ENCODE measurements around the gene ADARB2.
A peak's percentile ranks its signal among the peaks of the same experiment; 100 is the strongest.
"Not testable (repeated sequence)": the region's sequence is repeated elsewhere in the genome, so short reads cannot be mapped to it uniquely, and the experiment has no call there.

Gene ADARB2

DNA sequence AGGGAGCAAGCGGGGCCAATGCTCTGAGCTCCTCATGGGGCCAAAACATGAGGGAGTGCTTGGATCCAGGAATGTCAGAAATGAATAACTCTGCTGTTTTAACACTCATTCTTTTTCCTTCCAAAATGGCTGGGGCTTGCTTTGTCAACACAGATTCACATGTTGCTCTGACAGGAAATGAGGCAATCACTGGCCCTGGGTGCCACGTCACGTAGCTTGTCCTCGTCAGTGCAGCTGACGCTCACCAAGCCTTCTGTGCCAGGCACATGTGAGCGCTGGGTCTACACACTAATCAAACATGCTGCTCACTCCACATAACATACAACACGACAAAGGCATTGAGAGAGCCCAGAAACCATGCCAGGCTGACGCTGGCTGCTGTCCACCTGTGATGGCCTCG, 482.2 kb downstream of the ADARB2 start:
- DNase-seq (ENCODE audit: insufficient read length, low spot score) (no peak), FAIRE-seq (no peak)

DNA sequence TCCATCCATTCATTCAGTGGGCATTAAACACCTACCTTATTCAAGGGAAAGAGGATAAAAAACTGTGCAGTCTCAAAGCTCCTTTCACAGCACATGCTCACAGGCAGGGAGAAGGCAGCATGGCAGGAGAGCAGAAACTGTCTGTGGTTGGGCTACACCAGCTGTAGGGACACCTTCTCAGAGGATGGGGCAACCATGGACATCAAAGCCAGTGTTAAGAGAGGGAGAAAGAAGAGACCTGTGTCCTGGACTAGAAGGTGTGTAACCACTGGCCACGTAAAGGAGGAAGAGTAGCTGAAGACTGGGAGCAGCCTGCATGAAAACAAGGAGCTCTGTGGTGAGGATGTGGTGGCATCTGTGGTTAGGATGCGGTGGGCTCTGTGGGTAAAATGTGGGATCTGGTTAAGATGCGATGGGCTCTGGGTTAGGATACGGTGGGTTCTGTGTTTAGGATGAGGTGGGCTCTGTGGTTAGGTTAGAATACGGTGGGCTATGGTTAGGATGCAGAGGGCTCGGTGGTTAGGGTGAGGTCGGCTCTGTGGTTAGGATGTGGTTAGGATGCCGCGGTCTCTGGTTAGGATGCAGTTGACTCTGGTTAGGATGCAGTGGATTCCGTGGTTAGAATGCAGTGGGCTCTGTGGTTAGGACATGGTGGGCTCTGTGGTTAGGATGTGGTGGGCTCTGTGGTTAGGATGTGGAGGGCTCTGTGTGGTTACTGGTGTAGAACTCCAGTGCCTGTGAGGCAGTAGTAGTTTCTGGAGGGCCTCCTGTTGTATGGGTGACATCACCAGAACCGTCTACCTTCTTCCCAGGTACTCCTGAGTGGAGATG, 483.6 kb downstream of the ADARB2 start:
- no peak for FAIRE-seq

DNA sequence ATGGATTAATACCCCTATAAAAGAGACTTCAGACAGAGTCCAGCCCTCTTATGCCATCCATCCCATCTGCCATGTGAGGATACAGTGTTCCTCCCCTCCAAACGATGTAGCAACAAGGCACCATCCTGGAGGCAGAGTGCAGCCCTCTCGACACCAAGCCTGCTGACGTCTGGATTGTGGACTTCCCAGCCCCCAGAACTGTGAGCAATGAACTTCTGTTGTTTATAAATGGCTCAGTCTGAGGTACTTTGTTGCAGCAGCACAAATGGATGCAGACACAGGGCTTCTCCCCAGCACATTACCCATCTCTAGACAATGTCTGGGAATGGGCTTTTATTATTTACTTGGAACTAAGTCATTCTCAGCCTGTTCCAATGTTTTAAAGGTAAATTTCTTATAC, 485.6 kb downstream of the ADARB2 start:
- no peak for DNase-seq (ENCODE audit: insufficient read length, low spot score)
- FAIRE-seq, result no peak

More for the DNA sequence above, 483.6 kb downstream of the ADARB2 start:
- no peak for DNase-seq (ENCODE audit: insufficient read length, low spot score)

DNA sequence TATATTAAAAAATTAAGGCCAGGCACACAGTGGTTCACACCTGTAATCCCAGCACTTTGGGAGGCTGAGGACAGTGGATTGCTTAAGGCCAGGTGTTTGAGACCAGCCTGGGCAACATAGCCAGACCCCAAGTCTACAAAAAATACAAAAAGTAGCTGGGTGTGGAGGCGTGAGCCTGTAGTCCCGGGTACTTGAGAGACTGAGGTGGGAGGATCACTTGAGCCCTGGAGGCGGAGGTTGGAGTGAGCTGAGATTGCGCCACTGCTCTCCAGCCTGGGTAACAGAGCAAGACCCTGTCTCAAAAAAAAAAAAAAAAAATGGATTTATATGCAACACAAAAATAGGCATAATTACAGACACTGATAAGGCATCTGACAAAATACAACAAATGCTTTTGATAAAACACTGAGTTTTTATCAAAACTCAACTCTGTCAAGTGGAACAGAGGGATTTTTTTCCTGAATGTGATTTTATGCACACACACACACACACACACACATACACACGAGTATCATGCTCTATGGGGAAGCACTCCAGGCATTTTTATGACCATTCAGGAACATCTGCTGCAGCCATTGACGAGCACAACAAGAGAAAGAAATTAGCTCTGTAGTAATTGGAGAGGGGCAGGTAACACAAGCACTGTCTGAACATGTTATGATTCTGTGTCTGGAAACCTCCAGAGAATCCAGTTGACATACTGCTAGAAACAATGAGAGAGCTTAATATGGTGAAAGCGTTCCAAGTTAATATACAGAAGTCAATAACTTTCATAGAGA, 488.0 kb downstream of the ADARB2 start:
- no peak for FAIRE-seq

DNA sequence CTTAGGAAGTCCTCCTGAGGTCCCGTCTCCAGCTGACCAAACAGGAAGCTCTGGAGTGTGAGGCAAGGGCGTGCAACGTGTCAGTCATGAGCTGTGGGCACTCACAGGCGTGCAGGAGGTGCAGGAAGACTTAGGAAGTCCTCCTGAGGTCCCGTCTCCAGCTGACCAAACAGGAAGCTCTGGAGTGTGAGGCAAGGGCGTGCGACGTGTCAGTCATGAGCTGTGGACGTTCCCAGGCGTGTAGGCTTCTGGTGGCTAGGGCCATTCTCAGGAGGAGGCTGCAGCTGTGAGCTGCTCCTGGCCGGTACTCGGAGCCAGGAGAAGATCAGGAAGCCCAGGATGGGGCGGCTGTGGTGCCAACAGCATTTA, 489.1 kb downstream of the ADARB2 start:
- not testable (repeated sequence) for DNase-seq (ENCODE audit: insufficient read length, low spot score)
- peak; percentile 40 for FAIRE-seq

More for the DNA sequence above, 488.0 kb downstream of the ADARB2 start:
- no peak for DNase-seq (ENCODE audit: insufficient read length, low spot score)

DNA sequence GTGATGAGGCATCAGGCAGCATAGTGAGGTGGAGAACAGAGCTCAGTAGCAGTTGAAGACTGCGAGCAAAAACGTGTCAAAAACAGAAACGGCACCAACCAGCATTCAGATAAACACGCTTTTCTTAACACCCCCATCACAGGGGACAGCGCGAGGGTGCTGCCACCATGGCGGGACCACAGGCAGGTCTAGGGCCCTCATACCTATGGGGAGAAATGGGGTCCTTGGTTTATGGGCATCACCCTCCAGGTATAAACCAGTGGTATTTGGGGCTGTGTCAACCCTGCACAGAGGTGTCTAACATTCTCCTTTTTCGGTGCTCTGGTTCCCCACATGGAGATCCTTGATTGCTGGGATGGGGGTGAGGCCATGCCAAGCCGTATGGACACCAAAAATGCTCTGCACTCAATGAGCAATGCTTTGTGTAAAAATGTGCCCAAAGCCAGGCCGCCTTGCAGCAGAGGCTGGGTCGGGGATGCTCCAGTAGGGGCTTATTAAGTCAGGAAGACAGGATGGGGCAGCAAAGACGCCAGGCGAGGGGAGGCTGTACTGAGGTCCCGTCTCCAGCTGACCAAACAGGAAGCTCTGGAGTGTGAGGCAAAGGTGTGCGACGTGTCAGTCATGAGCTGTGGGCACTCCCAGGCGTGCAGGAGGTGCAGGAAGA, 489.6 kb downstream of the ADARB2 start:
- FAIRE-seq (no peak), DNase-seq (ENCODE audit: insufficient read length, low spot score) (no peak)

DNA sequence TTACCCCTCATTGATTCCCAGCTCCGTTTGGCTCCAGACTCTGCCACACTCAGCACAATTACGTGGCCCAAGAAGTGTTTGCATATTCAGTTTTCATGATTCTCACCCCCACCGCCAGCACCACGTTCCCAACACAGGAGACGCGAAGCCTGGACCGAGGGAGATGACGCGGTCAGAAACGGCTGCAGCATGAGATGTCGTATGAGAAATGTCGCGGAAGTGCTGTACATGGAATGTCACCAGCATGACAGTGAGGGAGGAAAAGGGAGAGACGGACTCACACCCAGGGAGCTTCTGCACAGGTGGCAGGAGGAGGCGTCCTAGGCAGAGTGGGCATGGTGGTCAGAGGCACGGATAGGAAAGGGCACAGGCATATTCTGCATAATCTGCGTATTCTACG, 492.8 kb downstream of the ADARB2 start:
- no peak for DNase-seq (ENCODE audit: insufficient read length, low spot score)
- no peak for FAIRE-seq

DNA sequence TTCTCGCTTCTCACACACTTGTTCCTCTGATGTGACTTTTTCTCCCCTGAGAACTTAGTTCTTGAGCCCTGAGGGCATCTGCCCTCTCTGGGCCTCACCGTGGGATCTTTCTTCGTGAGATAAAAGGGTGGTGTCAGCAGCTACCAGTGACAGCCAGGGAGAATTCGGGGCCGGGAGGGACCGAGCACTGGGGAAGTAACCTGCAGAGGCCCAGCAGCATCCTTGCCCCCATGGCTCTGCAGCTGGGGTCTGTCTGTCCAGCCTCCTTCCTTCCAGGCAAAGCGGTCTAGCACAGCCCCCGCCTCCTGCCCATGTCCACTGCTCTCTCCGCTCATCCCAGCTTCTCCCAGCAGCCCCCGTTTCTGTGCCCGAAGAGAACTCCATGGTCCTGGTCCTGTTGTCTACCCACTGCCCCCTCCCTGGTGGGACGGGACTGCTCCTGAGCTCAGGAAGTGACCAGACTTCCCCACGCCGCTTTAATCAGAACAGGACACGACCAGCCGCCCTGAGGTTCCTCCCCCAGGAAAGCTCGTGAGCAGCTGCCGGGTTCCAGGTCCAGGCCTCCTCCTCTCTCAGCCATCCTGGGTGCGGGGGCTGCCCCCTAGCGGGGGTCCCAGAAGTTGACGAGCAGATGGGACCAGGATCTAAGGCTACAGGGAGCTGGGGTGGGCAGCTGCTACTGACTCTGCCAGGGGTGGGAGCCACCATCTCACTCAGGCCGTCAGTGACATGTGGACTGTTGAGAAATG, 493.7 kb downstream of the ADARB2 start:
- DNase-seq (ENCODE audit: insufficient read length, low spot score) (no peak), FAIRE-seq (no peak)

DNA sequence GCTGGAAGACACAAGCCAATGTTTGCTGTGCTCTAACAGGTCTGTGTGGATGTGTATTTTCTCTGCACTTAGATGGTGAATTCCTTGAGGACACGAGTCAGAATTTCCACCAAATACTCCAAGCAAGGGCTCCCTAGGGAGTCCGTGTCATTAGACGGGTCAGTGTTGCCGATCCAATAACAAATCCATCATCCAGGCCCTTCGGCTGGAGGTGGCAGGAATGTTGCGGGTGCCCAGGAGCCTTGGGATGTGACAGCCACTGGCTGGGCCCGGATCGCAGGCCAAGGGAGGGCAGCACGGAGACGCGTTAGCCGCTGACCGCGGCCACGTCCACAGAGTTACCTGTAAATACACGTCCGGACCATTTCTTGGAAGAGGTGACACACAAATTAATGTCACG, 494.4 kb downstream of the ADARB2 start:
- FAIRE-seq, result no peak
- no peak for DNase-seq (ENCODE audit: insufficient read length, low spot score)

DNA sequence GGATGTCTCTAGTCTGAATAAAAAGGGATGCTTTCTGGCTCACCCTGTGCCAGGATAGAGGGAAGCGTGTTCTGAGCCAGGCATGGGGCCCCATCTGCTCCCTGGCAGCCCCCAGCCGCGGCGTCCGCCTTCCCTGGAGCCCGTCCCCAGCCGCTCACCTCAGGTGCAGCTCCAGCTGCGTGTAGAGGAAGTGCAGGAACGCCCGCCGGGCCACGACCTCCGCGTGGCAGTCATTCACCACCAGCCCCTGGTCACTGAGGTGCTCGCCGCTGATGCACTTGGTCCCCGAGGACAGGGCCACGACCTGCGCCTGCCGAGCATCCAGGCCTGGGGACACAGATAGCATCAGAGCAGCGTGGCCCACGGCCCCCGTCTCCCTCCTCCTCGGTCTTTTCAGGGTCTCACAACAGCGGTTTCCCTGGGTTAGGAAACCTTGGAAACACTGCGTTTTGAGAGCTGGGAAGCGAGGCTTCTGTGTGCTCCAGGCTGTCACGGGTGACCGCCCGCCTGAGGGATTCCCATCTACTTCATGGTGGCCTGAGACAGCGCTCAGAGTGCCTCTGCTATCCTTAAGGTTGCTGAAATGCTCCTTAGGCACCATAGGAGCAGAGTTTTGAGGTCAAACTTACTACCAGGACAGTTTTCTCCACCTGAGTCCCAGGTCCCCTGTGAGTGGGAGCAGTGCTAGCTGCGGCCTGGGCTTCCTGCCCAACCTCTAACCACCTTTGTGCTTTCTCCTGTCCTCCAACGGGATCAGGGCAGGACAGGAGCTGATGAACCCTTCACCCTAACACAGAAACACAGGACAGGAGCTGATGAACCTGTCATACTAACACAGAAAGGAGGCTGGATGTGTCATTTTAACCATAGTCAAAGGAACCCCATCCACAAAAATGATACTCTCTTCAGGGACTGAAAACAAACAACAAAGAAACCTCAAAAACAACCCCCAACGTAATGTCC, 495.1 kb downstream of the ADARB2 start:
- FAIRE-seq, result no peak

DNA sequence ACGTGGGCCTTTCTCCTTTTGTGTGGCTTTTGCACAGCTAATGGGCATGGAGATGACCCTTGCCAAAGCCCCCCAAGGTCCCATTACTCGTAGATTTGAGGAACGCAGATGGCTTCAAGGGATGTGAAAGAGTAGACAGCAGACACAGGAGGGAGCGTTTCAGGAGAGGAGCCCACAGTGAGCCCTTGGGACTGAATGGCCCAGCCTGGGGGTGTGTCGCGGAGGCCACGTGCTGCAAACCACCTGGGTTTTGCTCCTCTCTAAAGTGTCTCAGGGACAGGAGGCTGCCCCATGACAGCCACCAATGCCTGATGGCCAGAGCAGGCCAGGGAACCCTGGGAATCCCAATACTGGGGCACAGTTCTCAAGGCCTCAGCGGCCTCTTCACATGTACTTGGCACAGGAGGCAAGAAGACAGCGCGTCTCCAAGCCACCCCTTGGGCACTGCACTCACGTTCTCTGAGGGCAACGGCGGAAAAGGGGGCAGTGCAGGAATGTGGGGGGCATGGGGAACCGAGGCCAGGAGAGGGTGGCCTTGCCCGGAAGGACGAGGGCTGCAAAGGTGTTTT, 495.9 kb downstream of the ADARB2 start:
- DNase-seq (ENCODE audit: insufficient read length, low spot score) (no peak), FAIRE-seq (no peak)

More for the DNA sequence above, 495.1 kb downstream of the ADARB2 start:
- no peak for DNase-seq (ENCODE audit: insufficient read length, low spot score)

DNA sequence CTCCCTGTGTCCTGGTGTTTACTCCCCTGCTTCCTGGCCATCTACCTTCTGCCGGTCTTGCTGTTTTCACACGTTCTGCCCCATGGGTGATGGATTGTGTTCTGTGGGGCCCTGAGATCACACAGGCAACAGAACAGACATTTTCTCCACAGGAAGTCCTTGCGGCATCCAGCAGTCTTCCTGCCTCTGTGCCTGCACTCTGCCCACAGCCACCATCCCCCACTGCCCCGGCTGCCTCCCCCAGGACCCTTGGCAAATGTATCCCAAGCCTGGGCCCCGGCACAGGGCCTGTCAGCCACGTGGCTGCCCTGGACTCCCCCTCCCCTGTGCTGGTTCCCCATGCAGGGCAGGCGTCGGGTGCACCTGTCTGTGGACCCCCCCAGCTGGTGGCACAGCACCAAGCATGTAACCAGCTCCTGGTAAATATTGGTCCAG, 497.0 kb downstream of the ADARB2 start:
- DNase-seq (ENCODE audit: insufficient read length, low spot score), result no peak

DNA sequence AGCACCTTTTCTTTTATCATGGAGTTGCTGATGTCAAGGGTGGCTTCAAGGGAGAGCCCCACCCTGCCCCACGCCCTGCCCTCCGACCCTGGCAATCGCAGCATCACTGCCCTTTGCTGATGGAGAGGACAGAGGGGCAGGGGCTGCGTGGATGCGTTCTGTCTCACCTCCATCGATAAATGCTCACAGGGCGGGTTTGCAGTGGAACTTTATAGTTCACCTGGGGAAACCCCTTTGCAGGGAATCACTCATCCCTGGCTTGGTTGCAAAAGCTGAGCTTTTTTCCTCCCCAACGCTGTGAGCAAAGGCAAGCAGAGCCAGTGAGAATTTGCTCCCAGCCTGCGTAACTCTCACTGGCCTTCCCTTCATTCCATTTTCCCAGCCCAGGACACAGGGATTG, 504.3 kb downstream of the ADARB2 start:
- FAIRE-seq, result no peak

More for the DNA sequence above, 497.0 kb downstream of the ADARB2 start:
- FAIRE-seq, result no peak

DNA sequence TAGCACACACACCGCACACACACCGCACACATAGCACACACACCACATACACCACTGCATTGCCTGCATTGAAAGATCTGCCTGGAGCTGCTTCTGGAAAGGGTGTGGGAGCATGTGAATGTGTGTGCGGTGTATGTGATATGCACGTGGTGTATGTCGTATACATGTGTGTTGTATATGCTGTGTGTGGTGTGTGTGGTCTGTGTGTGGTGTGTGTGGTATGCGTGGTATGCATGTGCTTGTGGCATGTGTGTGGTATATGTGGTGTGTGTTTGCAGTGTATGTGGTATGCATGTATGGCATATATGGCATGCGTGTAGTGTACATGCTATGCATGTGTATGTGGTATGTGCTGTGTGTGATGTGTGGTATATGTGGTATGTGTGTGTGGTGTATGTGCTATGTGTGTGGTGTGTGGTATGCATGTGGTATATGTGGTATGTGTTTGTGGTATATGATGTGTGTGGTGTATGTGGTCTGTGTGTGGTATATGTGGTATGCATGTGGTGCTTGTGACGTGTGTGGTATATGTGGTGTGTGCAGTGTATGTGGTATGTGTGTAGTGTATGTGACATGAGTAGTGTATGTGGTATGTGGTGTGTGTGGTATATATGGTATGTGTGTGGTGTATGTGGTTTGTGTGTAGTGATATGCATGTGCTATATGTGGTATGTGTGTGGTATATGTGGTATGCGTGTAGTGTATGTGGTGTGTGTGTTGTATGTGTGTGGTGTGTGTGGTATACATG, 505.0 kb downstream of the ADARB2 start:
- peak; percentile 91 for FAIRE-seq
- DNase-seq (ENCODE audit: insufficient read length, low spot score), result no peak

More for the DNA sequence above, 504.3 kb downstream of the ADARB2 start:
- DNase-seq (ENCODE audit: insufficient read length, low spot score), result no peak

DNA sequence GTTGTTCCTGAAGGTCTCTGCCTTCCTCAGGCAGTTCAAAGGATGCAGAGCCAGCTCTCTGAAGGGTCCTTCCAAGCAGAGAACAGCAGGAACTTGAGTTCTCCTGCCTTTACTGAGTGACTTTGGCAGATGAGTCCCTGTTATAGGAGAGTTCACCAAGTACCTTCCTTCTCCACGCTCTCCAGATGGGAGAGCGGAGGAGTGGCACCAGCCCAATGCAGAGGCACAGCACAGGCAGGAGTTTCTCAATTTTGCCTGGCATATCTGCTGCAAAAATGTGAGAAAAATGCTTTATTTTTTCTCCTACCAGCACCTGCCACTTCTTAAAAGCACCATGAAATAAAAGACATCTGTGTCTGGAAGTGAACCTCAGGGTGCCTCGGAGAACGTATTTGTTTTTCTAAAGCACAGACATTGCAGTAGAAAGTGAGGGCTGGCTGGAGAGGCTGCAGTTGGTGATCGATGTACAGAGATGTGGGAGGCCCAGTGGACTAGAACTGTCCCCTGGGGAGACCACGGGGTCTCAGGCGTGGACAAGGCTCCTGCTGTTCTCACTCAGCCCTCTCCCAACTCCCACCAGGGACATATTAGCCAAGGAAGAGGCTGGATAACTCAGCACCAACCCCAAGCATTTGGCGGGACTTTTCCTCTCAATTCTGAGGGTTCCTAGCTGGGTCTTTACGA, 506.6 kb downstream of the ADARB2 start:
- DNase-seq (ENCODE audit: insufficient read length, low spot score) (no peak), FAIRE-seq (no peak)

DNA sequence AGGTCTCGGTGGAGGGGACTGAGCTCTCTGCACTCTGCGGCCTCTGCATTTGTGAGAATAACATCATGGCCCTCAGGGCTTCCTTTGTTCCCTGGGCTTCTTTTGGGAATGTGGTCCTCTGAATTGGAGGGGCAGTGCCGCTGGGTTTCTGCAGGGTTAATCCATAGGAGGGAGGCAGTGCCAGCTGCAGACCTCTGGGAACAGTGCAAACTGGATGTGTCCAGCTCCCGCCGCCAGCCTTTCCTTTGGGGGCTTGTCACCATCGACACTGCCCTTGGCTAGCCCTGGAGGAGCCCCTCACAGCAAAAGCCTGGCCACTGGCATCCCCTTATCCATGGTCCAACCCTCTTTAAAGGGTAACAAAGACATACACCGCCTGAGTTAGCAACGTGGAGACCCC, 507.2 kb downstream of the ADARB2 start:
- FAIRE-seq (no peak), DNase-seq (ENCODE audit: insufficient read length, low spot score) (no peak)

DNA sequence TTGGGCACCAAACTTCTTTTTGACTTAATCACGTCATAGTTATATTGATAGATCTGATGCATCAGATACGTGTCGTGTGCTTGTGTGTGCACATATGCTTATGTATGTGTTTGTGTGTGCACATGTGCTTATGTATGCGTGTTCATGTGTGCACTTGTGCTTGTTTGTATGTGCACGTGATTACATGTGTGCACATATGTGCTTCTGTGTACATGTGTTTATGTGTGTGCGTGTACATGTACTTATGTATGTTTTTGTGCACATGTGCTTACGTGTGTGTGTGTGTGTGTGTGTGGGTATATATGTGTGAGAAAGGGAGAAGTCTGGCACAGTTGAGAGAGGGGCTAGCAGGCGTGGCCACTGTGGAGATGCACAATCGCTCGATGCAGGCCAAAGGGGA, 507.8 kb downstream of the ADARB2 start:
- FAIRE-seq, result no peak
- DNase-seq (ENCODE audit: insufficient read length, low spot score), result no peak

DNA sequence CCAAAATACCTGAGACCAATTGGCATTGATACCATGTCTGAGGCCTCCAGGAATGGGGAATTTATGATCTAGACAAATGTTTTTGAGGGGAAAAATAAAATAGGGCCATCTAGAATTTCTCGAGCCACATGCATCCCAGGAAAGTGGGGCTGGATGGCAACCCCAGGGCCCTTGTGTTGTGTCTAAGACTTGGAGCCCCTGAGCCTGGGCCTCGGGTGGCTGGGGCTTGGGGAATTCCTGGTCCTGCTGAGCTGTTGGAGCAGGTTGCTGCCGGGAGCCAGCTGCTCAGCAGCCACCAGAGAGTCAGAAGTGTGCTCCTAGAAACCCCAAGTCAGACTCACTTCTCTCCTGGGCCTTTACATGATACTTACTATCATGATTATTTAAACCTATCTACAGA, 508.2 kb downstream of the ADARB2 start:
- FAIRE-seq, result no peak
- no peak for DNase-seq (ENCODE audit: insufficient read length, low spot score)
